Endothelial cell of umbilical vein (primary cell): ENCODE data around the gene UCKL1. TPM values are rescaled to one million over a fixed set of nuclear protein-coding genes. Genes with fewer than 3 reads are reported as not detected.

Experiments used
- BruUV-seq: library from RNA; stranded (reverse); fragments of 400-500 nt; replicated peaks from 2 replicates; lab custom pipeline; 2021; lab: Mats Ljungman, UMichigan
- CTCF ChIA-PET: fragments of 300-600, 350-600 bp; sonication (Branson Sonifier 250); formaldehyde crosslinking; loops from one replicate; lab custom pipeline; 2021; ENCODE audit warnings: antibody characterized with exemption, inconsistent platforms; lab: Charles Lee
- POLR2A ChIA-PET: fragments of 300-600, 350-600 bp; sonication (Branson Sonifier 250); formaldehyde crosslinking; loops from one replicate; lab custom pipeline; 2021; ENCODE audit warnings: antibody characterized with exemption, inconsistent platforms; lab: Charles Lee
- DNase-seq: peaks from one replicate; pipeline ENCODE4 v3.0.0-alpha.2; 2011; ENCODE audit warnings: low read depth, low spot score
- FAIRE-seq: peaks from 2 replicates; lab custom pipeline; 2011; peaks lifted over from hg19 to GRCh38; lab: Jason Lieb, UNC
- H2AFZ ChIP-seq: 2 replicates; pipeline ENCODE4 v1.6.0; 2012; ENCODE audit warnings: low read depth, low read length, control low read depth, inconsistent platforms
- H3K27ac ChIP-seq: 2 replicates; pipeline ENCODE4 v1.5.1; 2011; ENCODE audit warnings: low read depth, mild to moderate bottlenecking, control low read depth, low read length, moderate library complexity; ENCODE audit not compliant: insufficient read depth
- H3K27me3 ChIP-seq, 2 experiments: 2 replicates each; pipeline versions ENCODE4 v1.6.0 to v1.6.1; 2011; ENCODE audit warnings: low read length in 2 of 2, mixed read lengths in 1 of 2; ENCODE audit not compliant: control insufficient read depth in 2 of 2, insufficient read depth in 2 of 2
- H3K36me3 ChIP-seq, 2 experiments: 2 replicates in 1 of 2; 3 replicates in 1 of 2; pipeline ENCODE4 v1.5.1; 2011; ENCODE audit warnings: low read length in 2 of 2, mild to moderate bottlenecking in 1 of 2, moderate library complexity in 1 of 2; ENCODE audit not compliant: control insufficient read depth in 2 of 2, insufficient read depth in 2 of 2; ENCODE audit errors: extremely low read depth in 1 of 2
- H3K4me1 ChIP-seq: 3 replicates; pipeline ENCODE4 v1.5.1; 2011; ENCODE audit warnings: mild to moderate bottlenecking, low read length; ENCODE audit not compliant: control insufficient read depth, insufficient read depth; ENCODE audit errors: extremely low read depth
- H3K4me2 ChIP-seq: 2 replicates; pipeline ENCODE4 v1.6.1; 2011; ENCODE audit warnings: low read length, control low read depth, mixed read lengths; ENCODE audit not compliant: insufficient read depth
- H3K4me3 ChIP-seq, 3 experiments: fragments of 200-600 bp in 1 of 3; sonication (generic), shearing (Covaris generic) in 1 of 3; replicated peaks in 1 of 3; 2 replicates each; pipeline ENCODE4 v1.5.1; 2011 to 2016; ENCODE audit warnings: control low read depth in 3 of 3, low read length in 3 of 3, mild to moderate bottlenecking in 2 of 3, inconsistent platforms in 1 of 3, low read depth in 1 of 3, moderate library complexity in 1 of 3; ENCODE audit not compliant: insufficient read depth in 1 of 3
- H3K79me2 ChIP-seq: 2 replicates; pipeline ENCODE4 v1.6.0; 2012; ENCODE audit warnings: low read length, inconsistent platforms; ENCODE audit not compliant: control insufficient read depth, insufficient read depth
- H3K9ac ChIP-seq: replicated peaks from 2 replicates; pipeline ENCODE3; 2011; ENCODE audit warnings: low read length, control low read depth; ENCODE audit not compliant: insufficient read depth; ENCODE audit errors: extremely low read depth
- H3K9me1 ChIP-seq: replicated peaks from 3 replicates; pipeline ENCODE4 v1.6.0; 2011; ENCODE audit warnings: mild to moderate bottlenecking, low read length; ENCODE audit not compliant: control insufficient read depth, insufficient read depth; ENCODE audit errors: extremely low read depth
- H3K9me3 ChIP-seq: replicated peaks from 2 replicates; pipeline ENCODE4 v1.5.1; 2012; ENCODE audit warnings: low read length, inconsistent platforms; ENCODE audit not compliant: control insufficient read depth, insufficient read depth
- H4K20me1 ChIP-seq: replicated peaks from 2 replicates; pipeline ENCODE3; 2011; ENCODE audit warnings: mild to moderate bottlenecking, low read length; ENCODE audit not compliant: control insufficient read depth, insufficient read depth; ENCODE audit errors: extremely low read depth
- CTCF ChIP-seq, 2 donors: IDR thresholded peaks; 1 replicate in 1 of 2; 2 replicates in 1 of 2; pipeline ENCODE4 v1.5.1; 2011; ENCODE audit warnings: low read length in 2 of 2, mild to moderate bottlenecking in 2 of 2, moderate library complexity in 2 of 2, control low read depth in 1 of 2, inconsistent platforms in 1 of 2, low read depth in 1 of 2; ENCODE audit not compliant: insufficient read depth in 1 of 2; ENCODE audit errors: extremely low read depth in 1 of 2
- EZH2 ChIP-seq: IDR thresholded peaks from 2 replicates; pipeline ENCODE4 v1.6.1; 2012; ENCODE audit warnings: borderline replicate concordance, low read depth, mild to moderate bottlenecking, moderate library complexity, low read length, inconsistent platforms; ENCODE audit not compliant: severe bottlenecking
- FOS ChIP-seq: IDR thresholded peaks from 2 replicates; pipeline ENCODE4 v1.6.1; 2011; ENCODE audit warnings: mild to moderate bottlenecking, low read length, moderate library complexity, borderline replicate concordance; ENCODE audit not compliant: insufficient read depth
- GATA2 ChIP-seq: IDR thresholded peaks from 2 replicates; pipeline ENCODE4 v1.7.0; 2011; ENCODE audit warnings: low read depth, mild to moderate bottlenecking, moderate library complexity, mixed read lengths, low read length; ENCODE audit not compliant: insufficient read length, insufficient read depth
- JUN ChIP-seq: IDR thresholded peaks from 2 replicates; pipeline ENCODE4 v1.6.1; 2011; ENCODE audit warnings: borderline replicate concordance, low read depth; ENCODE audit not compliant: insufficient read length, insufficient read depth
- MAX ChIP-seq: IDR thresholded peaks from 2 replicates; pipeline ENCODE4 v1.6.1; 2011; ENCODE audit not compliant: insufficient read depth, insufficient read length
- MYC ChIP-seq: IDR thresholded peaks from one replicate; pipeline ENCODE4 v1.6.1; 2011; ENCODE audit warnings: mild to moderate bottlenecking, low read depth, low read length
- POLR2A ChIP-seq: IDR thresholded peaks from 2 replicates; pipeline ENCODE4 v1.6.1; 2012; ENCODE audit warnings: low read depth, mild to moderate bottlenecking, control low read depth, low read length
- POLR2AphosphoS5 ChIP-seq: IDR thresholded peaks from 2 replicates; pipeline ENCODE4 v1.6.1; 2012; ENCODE audit warnings: low read depth, mild to moderate bottlenecking, control low read depth, low read length, moderate library complexity; ENCODE audit not compliant: insufficient read depth
- dilution Hi-C: fragments of 300-500 bp; cut with MboI; formaldehyde crosslinking; loops from one replicate; pipeline ENCODE4 v1.15.0; 2019; ENCODE audit warnings: low sequenced_read_pairs; ENCODE audit not compliant: extremely low pct_ligation_motif_present
- intact Hi-C: fragments of 100-400 bp; cut with micrococcal nuclease; formaldehyde crosslinking; loops from one replicate; pipeline ENCODE4 v1.10.0; 2022
- polyA plus RNA-seq, 4 experiments: library from polyadenylated mRNA; depleted of rRNA in 3 of 4; stranded (reverse) in 3 of 4; unstranded in 1 of 4; fragments of >200 nt; gene quantifications; 2 replicates each; pipeline versions ENCODE4 v1.2.1 to v1.2.3, GENCODE V29; 2011 to 2012; ENCODE audit warnings: missing spikeins in 1 of 4
- total RNA-seq: library from RNA; stranded (reverse); gene quantifications from 2 replicates; pipeline ENCODE4 v1.2.3, GENCODE V29; 2021

UCKL1 gene
- total and polyA plus RNA-seq, 2 donors (not counting 3 experiments of a cell fraction or from before 2014, with no cell fraction given) = 51.1 to 78.8 TPM

- POLR2A ChIA-PET = interaction anchor here (0.7 kb wide), 1 partner anchor 34 kb away, joined by 4 read pairs; no protein-coding TSS in a partner anchor
- no peak overlapping the region for H3K27ac ChIP-seq
- peaks cover under 1% of the 10 kb centered on the region for H4K20me1 ChIP-seq
- peaks cover 11% of the 10 kb centered on the region for H3K79me2 ChIP-seq
- H3K4me3 ChIP-seq = no peak overlapping the region
- dilution Hi-C loops (no loop called here), intact Hi-C loops (no loop called here)
- H3K4me1 ChIP-seq = peaks cover 14% of the 10 kb centered on the region
- BruUV-seq = TSS peak; percentile 10
- no peaks in the 10 kb centered on the region for H3K9me1 ChIP-seq
- peaks cover 8 to 39% of the 10 kb centered on the region in 2 experiments for H3K36me3 ChIP-seq
- no peak for DNase-seq
- H3K4me2 ChIP-seq = no peak overlapping the region
- FAIRE-seq = no peak
- no peak overlapping the region for H2AFZ ChIP-seq
- CTCF ChIA-PET = interaction anchor here (1.4 kb wide), 1 partner anchor 34 kb away, joined by 4 read pairs; no protein-coding TSS in a partner anchor
- H3K9ac ChIP-seq = no peak overlapping the region
- no peaks in the 10 kb centered on the region for H3K9me3 ChIP-seq
- no peaks in the 10 kb centered on the region for H3K27me3 ChIP-seq
- TF ChIP-seq POLR2AphosphoS5 = no peak
- TF ChIP-seq CTCF (IDR thresholded peaks at IDR 0.05; ENCODE audit: extremely low read depth in 1 of 2, insufficient read depth in 1 of 2, low read depth in 1 of 2, low read length in 2 of 2) = no peak
- no peak for TF ChIP-seq MAX
- TF ChIP-seq POLR2A = no peak
- no peak for TF ChIP-seq MYC
- no peak for TF ChIP-seq FOS
- no peak for TF ChIP-seq GATA2
- TF ChIP-seq JUN = no peak
- TF ChIP-seq EZH2 = no peak
Observed at GRCh38 chr20:63940071-63940471, 16.1 kb downstream of the UCKL1 start.
